Measurements from ENCODE around the gene FRMD7.
"Not testable (repeated sequence)": the region's sequence is repeated elsewhere in the genome, so short reads cannot be mapped to it uniquely, and the experiment has no call there.

DNA sequence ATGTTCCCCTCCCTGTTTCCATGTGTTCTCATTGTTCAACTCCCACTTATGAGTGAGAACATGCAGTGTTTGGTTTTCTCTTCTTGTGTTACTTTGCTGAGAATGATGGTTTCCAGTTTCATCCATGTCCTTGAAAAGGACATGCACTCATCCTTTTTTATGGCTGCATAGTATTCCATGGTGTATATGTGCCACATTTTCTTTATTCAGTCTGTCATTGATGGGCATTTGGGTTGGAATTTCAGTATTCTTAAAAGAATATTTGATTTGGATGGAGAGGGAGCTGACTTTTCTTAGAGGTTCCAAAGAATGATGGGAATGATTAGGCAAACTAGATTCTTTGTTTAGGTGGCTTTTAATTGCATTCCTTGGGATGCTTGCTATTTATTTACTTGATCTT, 76.0 kb downstream of the FRMD7 start:
- TF ChIP-seq POLR2A (IDR thresholded peaks at IDR 0.05; ENCODE audit: low read depth, low read length); POLR2AphosphoS5 (IDR thresholded peaks at IDR 0.05; ENCODE audit: low read depth, low read length); PAX5 (IDR thresholded peaks at IDR 0.05; ENCODE audit: insufficient read depth, low read length, severe bottlenecking); POU2F2 (IDR thresholded peaks at IDR 0.05; ENCODE audit: low read depth, low read length); SPI1 (IDR thresholded peaks at IDR 0.05; ENCODE audit: low read depth, low read length); TAF1 (IDR thresholded peaks at IDR 0.05; ENCODE audit: low read depth, low read length): not testable (repeated sequence)
